Measurements from ENCODE around the gene ASB13.

GRCh38 chr10:5619362-5620211 lies 46.8 kb downstream of the ASB13 start:
- TF ChIP-seq CTCF (conservative IDR thresholded peaks at IDR 0.05 in 1 of 2, IDR thresholded peaks at IDR 0.05 in 1 of 2; ENCODE audit: low read depth in 1 of 2, low read length in 2 of 2) (no peak), EZH2 (IDR thresholded peaks at IDR 0.05; ENCODE audit: low read length, missing control alignments) (no peak)
